Activated CD8-positive, alpha-beta memory T cell treated with anti-CD3 and anti-CD28 coated beads for 4 hours (primary cell): ENCODE data around the gene EDN3.
"Not testable (repeated sequence)": the region's sequence is repeated elsewhere in the genome, so short reads cannot be mapped to it uniquely, and the experiment has no call there.

Source experiments
- DNase-seq, 2 donors: peaks; one replicate each; pipeline ENCODE4 v3.0.0-alpha.2; 2020; ENCODE audit warnings: low read depth in 2 of 2

EDN3 gene

GRCh38 chr20:59335377-59335776 lies 35.0 kb downstream of the EDN3 start:
- no peak for DNase-seq

GRCh38 chr20:59336540-59336939 lies 36.1 kb downstream of the EDN3 start:
- DNase-seq, result no peak

GRCh38 chr20:59338444-59338843 lies 38.0 kb downstream of the EDN3 start:
- DNase-seq, result not testable (repeated sequence)

- no peak for DNase-seq
These were observed 39.9 kb downstream of the EDN3 start for GRCh38 chr20:59340201-59340885.

- DNase-seq, result not testable (repeated sequence)
These were observed 41.0 kb downstream of the EDN3 start for GRCh38 chr20:59341285-59342022.

GRCh38 chr20:59342023-59342957 lies 41.9 kb downstream of the EDN3 start:
- no peak for DNase-seq

GRCh38 chr20:59346061-59346460 lies 45.6 kb downstream of the EDN3 start:
- DNase-seq, result no peak

GRCh38 chr20:59349277-59349676 lies 48.9 kb downstream of the EDN3 start:
- no peak for DNase-seq

GRCh38 chr20:59350330-59351156 lies 50.1 kb downstream of the EDN3 start:
- DNase-seq, result no peak

- DNase-seq, result no peak
These were observed 51.0 kb downstream of the EDN3 start for GRCh38 chr20:59351157-59352040.

GRCh38 chr20:59352541-59352940 lies 52.1 kb downstream of the EDN3 start:
- no peak for DNase-seq

- no peak for DNase-seq
These were observed 52.6 kb downstream of the EDN3 start for GRCh38 chr20:59352990-59353389.

GRCh38 chr20:59354460-59354859 lies 54.0 kb downstream of the EDN3 start:
- DNase-seq, result no peak

- DNase-seq, result no peak
These were observed 54.8 kb downstream of the EDN3 start for GRCh38 chr20:59355242-59355641.

GRCh38 chr20:59356662-59357165 lies 56.3 kb downstream of the EDN3 start:
- DNase-seq, result no peak

- not testable (repeated sequence) for DNase-seq
These were observed 58.4 kb downstream of the EDN3 start for GRCh38 chr20:59358793-59359192.

GRCh38 chr20:59359906-59360725 lies 59.7 kb downstream of the EDN3 start:
- DNase-seq, result no peak

- no peak for DNase-seq
These were observed 60.5 kb downstream of the EDN3 start for GRCh38 chr20:59360934-59361333.

- no peak for DNase-seq
These were observed 61.0 kb downstream of the EDN3 start for GRCh38 chr20:59361411-59361810.
